CMK (cell line): ENCODE results near the gene ATXN7.

Source experiments
- DNase-seq: peaks from one replicate; pipeline ENCODE4 v3.0.0-alpha.2; 2010; ENCODE audit warnings: low read depth

The ATXN7 gene

GRCh38 chr3:63964681-63965485, 101.2 kb downstream of the ATXN7 start:
- no peak for DNase-seq

- DNase-seq: no peak
Measured at GRCh38 chr3:63966007-63966406, 102.3 kb downstream of the ATXN7 start.

GRCh38 chr3:63966871-63967270, 103.2 kb downstream of the ATXN7 start:
- no peak for DNase-seq

- DNase-seq: peak; percentile 24
Measured at GRCh38 chr3:63967675-63968611, 104.3 kb downstream of the ATXN7 start.

- DNase-seq: no peak
Measured at GRCh38 chr3:63968612-63969350, 105.1 kb downstream of the ATXN7 start.

GRCh38 chr3:63969876-63970275, 106.2 kb downstream of the ATXN7 start:
- DNase-seq: no peak

GRCh38 chr3:63970631-63971475, 107.2 kb downstream of the ATXN7 start:
- no peak for DNase-seq

GRCh38 chr3:63972196-63972595, 108.5 kb downstream of the ATXN7 start:
- DNase-seq: no peak

GRCh38 chr3:63972987-63973386, 109.3 kb downstream of the ATXN7 start:
- no peak for DNase-seq

GRCh38 chr3:63973406-63973805, 109.7 kb downstream of the ATXN7 start:
- DNase-seq: no peak

GRCh38 chr3:63974451-63974850, 110.8 kb downstream of the ATXN7 start:
- DNase-seq: no peak

- no peak for DNase-seq
Measured at GRCh38 chr3:63975723-63976122, 112.1 kb downstream of the ATXN7 start.

GRCh38 chr3:63976161-63976871, 112.6 kb downstream of the ATXN7 start:
- no peak for DNase-seq

GRCh38 chr3:63976872-63977200, 113.2 kb downstream of the ATXN7 start:
- DNase-seq: no peak

GRCh38 chr3:63977893-63978292, 114.2 kb downstream of the ATXN7 start:
- no peak for DNase-seq

GRCh38 chr3:63979093-63979885, 115.6 kb downstream of the ATXN7 start:
- DNase-seq: no peak

- DNase-seq: no peak
Measured at GRCh38 chr3:63980019-63980418, 116.4 kb downstream of the ATXN7 start.

GRCh38 chr3:63980830-63981498, 117.3 kb downstream of the ATXN7 start:
- no peak for DNase-seq

- no peak for DNase-seq
Measured at GRCh38 chr3:63981980-63982379, 118.3 kb downstream of the ATXN7 start.
